ENCODE measurements around the gene TEC.
A peak's percentile ranks its signal among the peaks of the same experiment; 100 is the strongest.

GRCh38 chr4:48315728-48316630, 46.3 kb upstream of the TEC start:
- TF ChIP-seq CTCF (IDR thresholded peaks at IDR 0.05 in 8 of 11, conservative IDR thresholded peaks at IDR 0.05 in 3 of 11) (peak in 10 of 11 experiments; percentile 15 to 61 (median 58)), POLR2A (IDR thresholded peaks at IDR 0.05) (no peak), POLR2AphosphoS5 (IDR thresholded peaks at IDR 0.05) (no peak)

All from spleen (tissue), 7 donors.